Stimulated activated CD8-positive, alpha-beta memory T cell treated with anti-CD3 and anti-CD28 coated beads, Interleukin-7, amount 100 ng/mL, for 1 hour (primary cell): ENCODE results near the gene RHPN2.
"Not testable (repeated sequence)": the region's sequence is repeated elsewhere in the genome, so short reads cannot be mapped to it uniquely, and the experiment has no call there.

Experiments used
- DNase-seq, 2 donors: peaks; one replicate each; pipeline ENCODE4 v3.0.0-alpha.2; 2020; ENCODE audit warnings: low read depth in 2 of 2

RHPN2 gene

GRCh38 chr19:33064458-33064791 is 263 bp downstream of the RHPN2 start:
- DNase-seq: no peak

- no peak for DNase-seq
Observed at GRCh38 chr19:33063753-33064457, 783 bp downstream of the RHPN2 start.

- DNase-seq: no peak
Observed at GRCh38 chr19:33063356-33063752, 1.3 kb downstream of the RHPN2 start.

GRCh38 chr19:33062902-33063301 is 1.8 kb downstream of the RHPN2 start:
- DNase-seq: no peak

GRCh38 chr19:33060586-33060985 is 4.1 kb downstream of the RHPN2 start:
- no peak for DNase-seq

- no peak for DNase-seq
Observed at GRCh38 chr19:33055718-33056117, 9.0 kb downstream of the RHPN2 start.

- no peak for DNase-seq
Observed at GRCh38 chr19:33054623-33055022, 10.1 kb downstream of the RHPN2 start.

GRCh38 chr19:33052352-33052972 is 12.2 kb downstream of the RHPN2 start:
- DNase-seq: no peak

- DNase-seq: no peak
Observed at GRCh38 chr19:33050110-33050509, 14.6 kb downstream of the RHPN2 start.

GRCh38 chr19:33048806-33049676 is 15.6 kb downstream of the RHPN2 start:
- DNase-seq: no peak

GRCh38 chr19:33047422-33047821 is 17.3 kb downstream of the RHPN2 start:
- DNase-seq: no peak

- not testable (repeated sequence) for DNase-seq
Observed at GRCh38 chr19:33041828-33042160, 22.9 kb downstream of the RHPN2 start.

- DNase-seq: no peak
Observed at GRCh38 chr19:33040994-33041827, 23.5 kb downstream of the RHPN2 start.

- DNase-seq: no peak
Observed at GRCh38 chr19:33039815-33040214, 24.9 kb downstream of the RHPN2 start.

GRCh38 chr19:33039108-33039599 is 25.5 kb downstream of the RHPN2 start:
- no peak for DNase-seq

GRCh38 chr19:33037168-33038025 is 27.3 kb downstream of the RHPN2 start:
- DNase-seq: not testable (repeated sequence)

- not testable (repeated sequence) for DNase-seq
Observed at GRCh38 chr19:33036370-33037167, 28.1 kb downstream of the RHPN2 start.

- DNase-seq: no peak
Observed at GRCh38 chr19:33035461-33035860, 29.2 kb downstream of the RHPN2 start.

GRCh38 chr19:33032218-33032781 is 32.4 kb downstream of the RHPN2 start:
- no peak for DNase-seq
